NCI-H1092 treated with DMSO at 0.1 percent for 48 hours (cell line): ENCODE measurements around the gene GNGT2.

Source experiments
- DNase-seq: peaks from one replicate; lab custom pipeline; 2025; lab: John Stamatoyannopoulos, UW

Gene GNGT2

GRCh38 chr17:49210158-49211029 lies at the start of gene GNGT2, which contains the start of gene ABI3:
Gene GNGT2 (minus strand): TSS chr17:49210574. CDS start chr17:49207422, 3,152 bp downstream.
Gene ABI3 (plus strand): TSS chr17:49210707. CDS start chr17:49210725, 18 bp downstream.
- no peak for DNase-seq

GRCh38 chr17:49259663-49260010 lies 49.3 kb upstream of the GNGT2 start:
- DNase-seq, result no peak

DNA sequence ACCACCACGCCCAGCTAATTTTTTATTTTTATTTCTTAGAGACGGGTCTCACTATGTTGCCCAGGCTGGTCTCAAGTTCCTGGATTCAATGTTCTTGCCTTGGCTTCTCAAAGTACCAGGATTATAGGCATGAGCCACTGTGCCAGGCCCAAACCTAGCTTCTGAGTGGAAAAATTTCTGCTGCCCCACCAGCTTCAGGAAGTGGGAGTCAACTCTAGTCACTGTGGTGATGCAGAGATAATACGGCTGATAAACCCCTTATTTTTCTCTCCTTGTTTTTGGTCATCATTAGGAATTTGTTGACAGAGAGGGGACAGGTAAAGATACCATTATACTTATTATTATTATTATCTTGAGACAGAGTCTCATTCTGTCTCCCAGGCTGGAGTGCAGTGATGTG lies 48.0 kb upstream of the GNGT2 start:
- no peak for DNase-seq

- DNase-seq, result no peak
These were observed 44.8 kb upstream of the GNGT2 start for GRCh38 chr17:49255125-49255524.

DNA sequence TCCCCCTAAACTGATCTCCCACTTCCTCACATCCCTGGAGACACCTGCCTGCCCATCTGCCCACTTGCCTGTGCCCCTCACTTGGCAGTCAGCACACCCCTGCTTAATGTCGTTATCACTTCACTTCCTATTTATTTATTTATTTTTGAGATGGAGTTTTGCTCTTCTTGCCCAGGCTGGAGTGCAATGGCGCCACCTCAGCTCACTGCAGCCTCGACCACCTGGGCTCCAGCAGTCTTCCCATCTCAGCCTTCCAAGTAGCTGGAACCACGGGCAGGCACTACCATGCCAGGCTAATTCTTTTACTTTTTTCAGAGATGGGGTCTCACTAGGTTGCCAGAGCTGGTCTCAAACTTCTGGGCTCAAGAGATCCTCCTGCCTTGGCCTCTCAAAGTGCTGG lies 43.7 kb upstream of the GNGT2 start:
- no peak for DNase-seq

- DNase-seq, result no peak
These were observed 41.8 kb upstream of the GNGT2 start for GRCh38 chr17:49252148-49252695.

GRCh38 chr17:49249890-49250522 lies 39.6 kb upstream of the GNGT2 start:
- no peak for DNase-seq

DNA sequence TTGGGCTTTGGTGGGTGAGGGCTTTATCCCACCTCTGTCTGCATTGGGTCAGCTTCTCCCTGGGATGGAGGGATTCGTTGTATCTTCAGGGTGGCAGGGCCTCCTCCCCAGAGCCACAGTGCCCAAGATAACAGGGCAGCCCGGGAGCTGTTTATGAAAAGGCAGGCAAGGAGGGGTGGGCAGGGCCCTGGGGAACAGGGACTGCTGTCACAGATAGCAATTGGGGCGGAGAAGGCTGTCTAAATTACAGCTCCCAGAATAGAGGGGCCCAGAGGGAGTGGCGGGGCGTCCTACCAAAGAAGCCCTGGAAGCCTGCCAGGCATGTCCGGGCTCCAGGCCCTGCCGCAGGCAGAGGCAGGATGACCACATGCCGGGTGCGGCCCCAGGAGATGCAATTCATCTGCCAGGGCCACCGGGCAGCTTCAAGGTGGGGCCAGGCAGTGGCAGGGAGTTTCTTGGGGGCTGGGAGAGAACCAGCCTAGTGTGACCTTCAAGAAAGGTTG lies 39.0 kb upstream of the GNGT2 start:
- DNase-seq, result no peak

DNA sequence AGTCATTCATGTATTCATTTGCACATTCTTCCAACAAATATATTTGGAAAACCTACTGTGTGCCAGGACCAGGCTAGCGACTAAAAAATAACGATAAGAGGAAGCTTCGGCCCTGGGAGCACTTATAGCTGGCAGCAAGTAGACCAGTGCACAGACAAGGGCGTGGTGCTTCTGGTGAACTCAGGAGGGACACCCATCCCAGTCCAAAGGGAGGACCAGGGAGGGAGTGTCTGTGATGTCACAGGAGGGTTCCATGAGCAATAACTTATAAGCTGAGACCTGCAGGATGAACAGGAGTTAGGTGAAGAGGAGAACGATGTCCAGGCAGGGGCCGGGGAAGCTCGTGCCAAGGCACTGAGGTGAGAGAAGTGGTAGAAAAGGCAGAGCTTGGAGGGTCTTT lies 37.6 kb upstream of the GNGT2 start:
- DNase-seq, result no peak

DNA sequence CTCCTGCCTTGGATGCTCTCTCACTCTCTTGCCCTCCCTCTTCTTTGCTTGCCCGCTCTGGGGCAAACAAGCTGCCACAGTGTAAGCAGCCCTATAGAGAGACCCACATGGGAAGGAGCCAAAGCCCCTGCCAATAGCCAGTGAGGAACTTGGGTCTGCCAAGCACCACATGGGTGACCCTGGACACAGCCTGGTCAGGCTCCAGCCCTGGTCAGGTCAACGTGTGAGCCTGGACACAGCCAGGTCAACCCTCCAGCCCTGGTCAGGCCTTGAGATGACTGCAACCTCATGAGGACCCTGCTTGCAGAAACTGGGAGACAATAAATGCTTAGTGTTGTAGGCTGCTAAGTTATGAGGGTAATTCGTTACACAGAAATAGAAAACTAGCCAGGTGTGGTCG lies 34.5 kb upstream of the GNGT2 start:
- DNase-seq, result no peak

- no peak for DNase-seq
These were observed 32.4 kb upstream of the GNGT2 start for GRCh38 chr17:49242813-49243212.

- DNase-seq, result no peak
These were observed 31.5 kb upstream of the GNGT2 start for GRCh38 chr17:49241692-49242397.

GRCh38 chr17:49241040-49241439 lies 30.7 kb upstream of the GNGT2 start:
- DNase-seq, result no peak

DNA sequence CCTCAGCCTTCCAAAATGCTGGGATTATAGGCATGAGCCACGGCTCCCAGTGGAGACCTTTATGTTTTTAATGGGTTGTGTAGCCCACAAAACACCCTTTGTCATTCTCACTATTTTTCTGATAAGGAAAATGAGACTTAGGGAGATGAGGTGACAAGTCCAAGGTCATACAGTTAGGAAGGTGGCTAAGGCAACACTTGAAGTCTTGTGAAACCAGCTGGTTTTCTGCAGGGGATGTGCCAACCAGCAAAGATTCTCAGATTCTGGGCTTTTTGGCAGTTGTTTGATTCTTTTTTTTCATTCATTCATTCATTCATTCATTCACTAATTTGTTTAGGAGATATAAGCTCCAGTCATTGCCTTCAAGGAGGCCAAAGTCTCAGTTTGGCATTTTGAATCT lies 30.2 kb upstream of the GNGT2 start:
- DNase-seq, result no peak

GRCh38 chr17:49239963-49240362 lies 29.6 kb upstream of the GNGT2 start:
- no peak for DNase-seq

DNA sequence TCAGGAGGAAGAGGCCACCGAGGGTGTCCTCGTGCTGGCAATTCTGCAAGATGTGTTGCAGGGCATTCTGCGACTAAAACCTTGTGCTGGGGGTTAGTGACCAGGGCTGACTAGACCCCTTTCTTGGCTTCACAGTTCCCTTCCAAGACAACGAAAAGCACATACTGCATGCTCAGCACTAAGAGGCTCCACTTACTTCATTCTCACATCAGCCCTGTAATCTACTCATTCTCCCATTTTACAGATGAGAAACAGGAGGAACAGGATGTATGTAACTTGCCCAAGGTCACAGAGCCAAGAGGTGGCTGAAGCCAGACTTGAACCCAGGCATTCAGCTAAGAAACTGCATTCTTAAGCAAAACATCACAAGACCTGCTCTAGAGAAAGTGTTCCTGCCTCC lies 25.5 kb upstream of the GNGT2 start:
- DNase-seq, result no peak

DNA sequence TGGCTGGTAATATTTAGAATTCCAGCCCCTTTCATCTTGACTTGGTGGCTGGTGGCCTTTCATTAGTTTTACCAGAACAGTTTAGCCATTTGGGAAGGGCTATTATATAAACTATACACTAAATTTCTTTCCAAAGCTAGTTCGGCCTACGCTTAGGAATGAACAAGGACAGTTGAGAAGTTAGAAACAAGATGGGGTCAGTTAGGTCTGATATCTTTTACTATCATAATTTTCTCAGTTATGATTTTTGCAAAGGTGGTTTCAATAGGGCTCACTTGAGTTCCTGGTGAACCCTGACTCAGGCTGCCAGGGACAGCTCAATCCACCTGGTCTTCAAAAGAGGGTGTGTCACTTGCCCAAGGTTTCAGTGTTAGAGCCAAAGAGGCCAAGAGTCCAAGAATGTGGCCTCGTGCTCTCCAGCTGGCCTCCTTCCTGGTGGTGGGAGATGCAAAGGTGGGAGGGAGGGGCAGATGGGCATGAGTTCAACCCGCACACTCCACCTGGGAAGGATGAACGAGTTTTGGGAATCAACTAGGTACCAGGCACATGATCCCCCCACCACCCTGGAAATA lies 24.2 kb upstream of the GNGT2 start:
- no peak for DNase-seq

GRCh38 chr17:49231563-49231894 lies 21.2 kb upstream of the GNGT2 start:
- no peak for DNase-seq

DNA sequence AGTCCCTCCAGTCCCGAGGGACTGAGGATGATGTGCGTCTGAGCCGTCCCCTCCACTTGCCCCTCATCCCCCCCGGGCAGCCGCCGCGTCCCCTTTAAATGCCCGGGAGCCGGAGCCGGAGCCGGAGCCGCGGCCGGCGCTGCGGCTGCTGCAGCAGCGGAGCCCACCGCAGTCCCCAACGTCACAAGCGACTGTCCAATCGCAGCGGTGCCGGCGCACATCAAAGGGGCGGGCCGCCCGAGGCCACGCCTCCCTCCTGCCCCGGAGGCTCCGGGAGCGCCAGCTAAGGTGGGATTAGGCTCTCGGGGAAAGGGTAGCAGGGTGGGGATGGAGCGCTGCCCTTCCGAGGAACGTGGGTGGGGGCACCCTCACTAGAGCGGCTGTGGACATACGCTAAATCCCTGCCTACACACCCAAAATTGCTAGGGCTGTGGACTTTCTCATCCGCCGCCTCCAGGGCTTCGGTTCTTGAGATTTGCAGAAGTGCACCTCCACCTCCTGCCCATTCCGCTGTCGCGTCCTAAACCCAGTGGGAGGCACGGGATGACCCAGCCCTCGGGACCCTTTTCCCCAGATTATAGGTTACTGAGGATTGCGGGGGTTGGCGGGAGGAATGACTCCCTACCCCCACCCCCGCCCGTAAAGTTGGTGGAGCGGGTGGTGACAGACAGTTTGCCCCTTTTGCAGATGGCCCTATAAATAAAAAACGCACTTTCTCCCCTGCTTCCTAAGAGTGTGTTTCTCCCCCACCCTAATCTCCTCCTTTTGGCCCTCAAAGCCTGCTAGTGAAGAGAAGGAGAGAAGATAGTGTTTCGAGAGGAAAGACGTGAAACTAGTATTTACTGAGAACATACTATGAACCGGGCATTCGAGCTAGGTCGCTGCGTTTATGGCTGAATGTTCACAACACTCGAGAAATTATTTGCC lies 20.5 kb upstream of the GNGT2 start, which contains the start of gene PHOSPHO1:
Gene PHOSPHO1 (minus strand): TSS at position 152 of the 927 bp plus-strand sequence. CDS start 4,096 bp downstream, outside the sequence.
- DNase-seq, result peak; percentile 68

- DNase-seq, result no peak
These were observed 19.6 kb upstream of the GNGT2 start for GRCh38 chr17:49229805-49230600.
